H9 (cell line): ENCODE measurements around the gene COPB2. TPM values are rescaled to one million over a fixed set of nuclear protein-coding genes. Genes with fewer than 3 reads are reported as not detected.

Source experiments
- DNase-seq: peaks from one replicate; pipeline ENCODE4 v3.0.0-alpha.2; 2017
- H2AFZ ChIP-seq: one replicate; pipeline ENCODE4 v1.6.1; 2013; ENCODE audit warnings: mild to moderate bottlenecking, low read length, control low read depth, moderate library complexity
- H2AK5ac ChIP-seq: 2 replicates; pipeline ENCODE4 v1.6.1; 2013; ENCODE audit warnings: low read length, control low read depth, mixed read lengths; ENCODE audit not compliant: insufficient read length
- H2BK120ac ChIP-seq: one replicate; pipeline ENCODE4 v1.6.1; 2013; ENCODE audit warnings: low read depth, mild to moderate bottlenecking, low read length, control low read depth, inconsistent platforms; ENCODE audit not compliant: poor library complexity, severe bottlenecking
- H2BK12ac ChIP-seq: 2 replicates; pipeline ENCODE4 v1.6.1; 2013; ENCODE audit warnings: low read length, control low read depth, mixed read lengths, low read depth; ENCODE audit not compliant: insufficient read length
- H2BK15ac ChIP-seq: 2 replicates; pipeline ENCODE4 v1.6.1; 2013; ENCODE audit warnings: low read depth, low read length, control low read depth
- H2BK20ac ChIP-seq: one replicate; pipeline ENCODE4 v1.6.1; 2013; ENCODE audit warnings: low read depth, mild to moderate bottlenecking, low read length, control low read depth, inconsistent platforms; ENCODE audit not compliant: poor library complexity, severe bottlenecking
- H2BK5ac ChIP-seq: 2 replicates; pipeline ENCODE4 v1.6.1; 2013; ENCODE audit warnings: low read length, control low read depth, mixed read lengths; ENCODE audit not compliant: insufficient read length
- H3K14ac ChIP-seq: 2 replicates; pipeline ENCODE4 v1.6.1; 2013; ENCODE audit warnings: low read length, control low read depth; ENCODE audit not compliant: insufficient read depth
- H3K18ac ChIP-seq: 2 replicates; pipeline ENCODE4 v1.6.1; 2013; ENCODE audit warnings: low read depth, mild to moderate bottlenecking, mixed read lengths, low read length, control low read depth; ENCODE audit not compliant: insufficient read length
- H3K23ac ChIP-seq: 2 replicates; pipeline ENCODE4 v1.6.1; 2013; ENCODE audit warnings: low read length, control low read depth, mixed read lengths, low read depth; ENCODE audit not compliant: insufficient read length
- H3K23me2 ChIP-seq: 2 replicates; pipeline ENCODE4 v1.6.1; 2013; ENCODE audit warnings: low read depth, mild to moderate bottlenecking, mixed read lengths, low read length, control low read depth; ENCODE audit not compliant: insufficient read length, poor library complexity, severe bottlenecking
- H3K27ac ChIP-seq: 2 replicates; pipeline ENCODE4 v1.5.1; 2013; ENCODE audit warnings: low read length, control low read depth, mixed read lengths, low read depth; ENCODE audit not compliant: insufficient read length
- H3K27me3 ChIP-seq: 2 replicates; pipeline ENCODE4 v1.6.1; 2013; ENCODE audit warnings: low read length, control low read depth, inconsistent platforms; ENCODE audit not compliant: insufficient read depth
- H3K4ac ChIP-seq: 2 replicates; pipeline ENCODE4 v1.6.1; 2013; ENCODE audit warnings: low read depth, mild to moderate bottlenecking, control low read depth, inconsistent platforms, low read length, moderate library complexity
- H3K4me1 ChIP-seq: 2 replicates; pipeline ENCODE4 v1.6.1; 2013; ENCODE audit warnings: low read length, control low read depth, inconsistent platforms; ENCODE audit not compliant: insufficient read depth
- H3K4me2 ChIP-seq: 2 replicates; pipeline ENCODE4 v1.6.1; 2013; ENCODE audit warnings: low read length, control low read depth, mixed read lengths; ENCODE audit not compliant: insufficient read length, insufficient read depth
- H3K56ac ChIP-seq: 2 replicates; pipeline ENCODE4 v1.6.1; 2013; ENCODE audit warnings: low read depth, mild to moderate bottlenecking, mixed read lengths, low read length, control low read depth; ENCODE audit not compliant: insufficient read length
- H3K79me1 ChIP-seq: 2 replicates; pipeline ENCODE4 v1.6.1; 2013; ENCODE audit warnings: low read depth, mild to moderate bottlenecking, moderate library complexity, low read length, control low read depth, inconsistent platforms; ENCODE audit not compliant: insufficient read depth, poor library complexity, severe bottlenecking
- H3K79me2 ChIP-seq: 2 replicates; pipeline ENCODE4 v1.6.1; 2013; ENCODE audit warnings: low read length, control low read depth, inconsistent platforms; ENCODE audit not compliant: insufficient read depth
- H3K9ac ChIP-seq: 2 replicates; pipeline ENCODE4 v1.6.1; 2013; ENCODE audit warnings: low read length, control low read depth, mixed read lengths; ENCODE audit not compliant: insufficient read length; ENCODE audit errors: extremely low read depth
- H3K9me3 ChIP-seq: one replicate; pipeline ENCODE4 v1.6.1; 2013; ENCODE audit warnings: low read depth, low read length, inconsistent platforms; ENCODE audit not compliant: control insufficient read depth
- H3T11ph ChIP-seq: one replicate; pipeline ENCODE4 v1.6.1; 2013; ENCODE audit warnings: mild to moderate bottlenecking, low read length, control low read depth, inconsistent platforms
- H4K20me1 ChIP-seq: one replicate; pipeline ENCODE4 v1.6.1; 2013; ENCODE audit not compliant: control insufficient read depth, insufficient read length, insufficient read depth
- H4K5ac ChIP-seq: 2 replicates; pipeline ENCODE4 v1.6.1; 2013; ENCODE audit warnings: low read depth, mild to moderate bottlenecking, mixed read lengths, low read length, control low read depth; ENCODE audit not compliant: insufficient read length
- H4K8ac ChIP-seq: replicated peaks from 2 replicates; pipeline ENCODE4 v1.6.1; 2013; ENCODE audit warnings: low read length, control low read depth, mixed read lengths, low read depth; ENCODE audit not compliant: insufficient read length
- H4K91ac ChIP-seq: 2 replicates; pipeline ENCODE4 v1.6.1; 2013; ENCODE audit warnings: low read depth, mild to moderate bottlenecking, moderate library complexity, mixed read lengths, low read length, control low read depth; ENCODE audit not compliant: insufficient read length
- H3K27ac Mint-ChIP-seq, 3 experiments: 2 replicates in 2 of 3; 3 replicates in 1 of 3; pipeline ENCODE4 v1.8.0; 2020 to 2021; ENCODE audit warnings: mixed read lengths in 3 of 3, mild to moderate bottlenecking in 1 of 3, moderate library complexity in 1 of 3
- H3K27me3 Mint-ChIP-seq: 2 replicates; pipeline ENCODE4 v1.8.0; 2021; ENCODE audit warnings: low read depth, mild to moderate bottlenecking, moderate library complexity, mixed read lengths
- H3K36me3 Mint-ChIP-seq, 3 experiments: 2 replicates in 2 of 3; 3 replicates in 1 of 3; pipeline ENCODE4 v1.8.0; 2020 to 2021; ENCODE audit warnings: low read depth in 3 of 3, mixed read lengths in 3 of 3; ENCODE audit not compliant: insufficient read depth in 1 of 3
- H3K4me1 Mint-ChIP-seq, 2 experiments: 2 replicates each; pipeline ENCODE4 v1.8.0; 2020; ENCODE audit warnings: mixed read lengths in 2 of 2
- H3K4me3 Mint-ChIP-seq, 2 experiments: 2 replicates in 1 of 2; 3 replicates in 1 of 2; pipeline ENCODE4 v1.8.0; 2020 to 2021; ENCODE audit warnings: mild to moderate bottlenecking in 2 of 2, mixed read lengths in 2 of 2, moderate library complexity in 1 of 2
- H3K9me3 Mint-ChIP-seq, 2 experiments: 2 replicates in 1 of 2; 3 replicates in 1 of 2; pipeline ENCODE4 v1.8.0; 2020; ENCODE audit warnings: mild to moderate bottlenecking in 2 of 2, mixed read lengths in 2 of 2, moderate library complexity in 1 of 2
- WGBS: extraction: QIAGEN DNeasy Blood & Tissue Kit; methylation state at CpG from one replicate; pipeline ENCODE4 v1.1.7; 2013; ENCODE audit warnings: missing lambda C conversion rate, low lambda C conversion rate, mixed read lengths; ENCODE audit not compliant: insufficient read length; ENCODE audit errors: extremely low coverage; 5-methylcytosine and 5-hydroxymethylcytosine counted together
- total RNA-seq: library from RNA; stranded (reverse); gene quantifications from 2 replicates; pipeline ENCODE4 v1.2.1, GENCODE V29; 2021
- TF ChIP-seq, protein P1 (sequence below): fragments of 200-600 bp; sonication (generic); conservative IDR thresholded peaks from 3 replicates; pipeline ENCODE4 v1.8.0; 2021; ENCODE audit warnings: antibody characterized with exemption, mild to moderate bottlenecking

The COPB2 gene
- total RNA-seq, 1 experiment from 2014 or later, result 121 TPM

DNA sequence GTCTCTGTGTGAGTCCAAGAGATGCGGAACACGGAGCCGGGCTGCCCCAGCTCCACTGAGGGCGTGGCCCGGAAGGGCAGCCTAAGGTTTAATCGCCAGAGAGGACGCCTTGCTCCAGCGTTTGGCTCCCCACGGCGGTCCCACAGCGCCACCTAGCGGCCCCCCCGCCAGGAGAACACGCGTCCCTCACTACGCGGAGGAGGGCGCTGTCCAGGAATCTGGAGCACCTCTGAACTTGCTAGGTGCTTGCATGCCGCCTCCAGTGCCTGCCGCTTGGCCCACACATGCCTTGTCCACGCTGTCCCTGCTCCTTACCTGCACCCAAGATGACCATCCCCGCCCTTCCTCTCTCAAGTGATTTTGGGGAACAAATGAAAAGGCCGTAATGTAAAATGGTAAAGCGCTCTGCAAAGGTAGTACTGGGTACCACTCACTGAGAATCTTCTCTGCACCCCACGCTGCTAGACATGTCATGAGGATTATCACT lies 60.0 kb downstream of the COPB2 start:
- no peak overlapping the region for H3T11ph ChIP-seq
- no peak overlapping the region for H3K56ac ChIP-seq
- DNase-seq, result peak; percentile 94
- WGBS, result no CpG with 5 or more reads among the region's 25 CpGs
- H3K27ac ChIP-seq, result no peak overlapping the region
- H3K4ac ChIP-seq, result no peak overlapping the region
- no peaks in the 10 kb centered on the region; the same call in 1 of the 2 replicates for H3K27me3 ChIP-seq
- H3K4me3 Mint-ChIP-seq, result peak overlapping the region; percentile 53 to 65; a peak in 4 of 5 replicates
- no peaks in the 10 kb centered on the region for H3K23me2 ChIP-seq
- no peak overlapping the region for H2BK20ac ChIP-seq
- H3K9ac ChIP-seq, result no peak overlapping the region
- H2BK120ac ChIP-seq, result no peak overlapping the region
- H3K4me1 Mint-ChIP-seq, result peaks cover 3 to 4% of the 10 kb centered on the region in 2 experiments; a peak in 3 of 4 replicates
- peak overlapping the region; percentile 58 for H3K4me2 ChIP-seq
- no peaks in the 10 kb centered on the region; a peak in 1 of 5 replicates for H3K9me3 Mint-ChIP-seq
- no peaks in the 10 kb centered on the region for H3K9me3 ChIP-seq
- no peak overlapping the region for H3K18ac ChIP-seq
- no peaks in the 10 kb centered on the region for H3K4me1 ChIP-seq
- no peaks in the 10 kb centered on the region for H4K20me1 ChIP-seq
- H4K8ac ChIP-seq, result no peak overlapping the region
- no peak overlapping the region for H2BK12ac ChIP-seq
- no peak overlapping the region for H3K14ac ChIP-seq
- TF ChIP-seq, protein P1, sequence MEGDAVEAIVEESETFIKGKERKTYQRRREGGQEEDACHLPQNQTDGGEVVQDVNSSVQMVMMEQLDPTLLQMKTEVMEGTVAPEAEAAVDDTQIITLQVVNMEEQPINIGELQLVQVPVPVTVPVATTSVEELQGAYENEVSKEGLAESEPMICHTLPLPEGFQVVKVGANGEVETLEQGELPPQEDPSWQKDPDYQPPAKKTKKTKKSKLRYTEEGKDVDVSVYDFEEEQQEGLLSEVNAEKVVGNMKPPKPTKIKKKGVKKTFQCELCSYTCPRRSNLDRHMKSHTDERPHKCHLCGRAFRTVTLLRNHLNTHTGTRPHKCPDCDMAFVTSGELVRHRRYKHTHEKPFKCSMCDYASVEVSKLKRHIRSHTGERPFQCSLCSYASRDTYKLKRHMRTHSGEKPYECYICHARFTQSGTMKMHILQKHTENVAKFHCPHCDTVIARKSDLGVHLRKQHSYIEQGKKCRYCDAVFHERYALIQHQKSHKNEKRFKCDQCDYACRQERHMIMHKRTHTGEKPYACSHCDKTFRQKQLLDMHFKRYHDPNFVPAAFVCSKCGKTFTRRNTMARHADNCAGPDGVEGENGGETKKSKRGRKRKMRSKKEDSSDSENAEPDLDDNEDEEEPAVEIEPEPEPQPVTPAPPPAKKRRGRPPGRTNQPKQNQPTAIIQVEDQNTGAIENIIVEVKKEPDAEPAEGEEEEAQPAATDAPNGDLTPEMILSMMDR, result peak; percentile 100
- H2BK5ac ChIP-seq, result no peak overlapping the region
- peaks cover 71% of the 10 kb centered on the region for H3K27me3 Mint-ChIP-seq
- no peak overlapping the region for H2BK15ac ChIP-seq
- H3K79me1 ChIP-seq, result no peaks in the 10 kb centered on the region
- H4K91ac ChIP-seq, result no peak overlapping the region
- no peaks in the 10 kb centered on the region for H3K36me3 Mint-ChIP-seq
- H3K79me2 ChIP-seq, result no peaks in the 10 kb centered on the region
- H4K5ac ChIP-seq, result no peak overlapping the region
- H2AFZ ChIP-seq, result peak overlapping the region; percentile 67
- no peak overlapping the region for H2AK5ac ChIP-seq
- H3K23ac ChIP-seq, result no peak overlapping the region
- H3K27ac Mint-ChIP-seq, result no peak overlapping the region
